ENCODE measurements around the gene MAP4K4. TPM values are rescaled to one million over a fixed set of nuclear protein-coding genes. Genes with fewer than 3 reads are reported as not detected.

Gene MAP4K4
- total RNA-seq, 4 donors from 2014 or later, result 79.3 to 104 (median 95.0) TPM

GRCh38 chr2:101766871-101767739 lies 69.6 kb downstream of the MAP4K4 start:
- no peak for TF ChIP-seq CTCF (IDR thresholded peaks at IDR 0.05; ENCODE audit: low read depth)

- TF ChIP-seq CTCF (IDR thresholded peaks at IDR 0.05; ENCODE audit: low read depth), result no peak
Measured at GRCh38 chr2:101768556-101769220, 71.2 kb downstream of the MAP4K4 start.

GRCh38 chr2:101770726-101771125 lies 73.2 kb downstream of the MAP4K4 start:
- TF ChIP-seq CTCF (IDR thresholded peaks at IDR 0.05; ENCODE audit: low read depth), result no peak

GRCh38 chr2:101771227-101771902 lies 73.9 kb downstream of the MAP4K4 start:
- no peak for TF ChIP-seq CTCF (IDR thresholded peaks at IDR 0.05; ENCODE audit: low read depth)

- TF ChIP-seq CTCF (IDR thresholded peaks at IDR 0.05; ENCODE audit: low read depth), result no peak
Measured at GRCh38 chr2:101771910-101772321, 74.4 kb downstream of the MAP4K4 start.

- TF ChIP-seq CTCF (IDR thresholded peaks at IDR 0.05; ENCODE audit: low read depth), result no peak
Measured at GRCh38 chr2:101773137-101773536, 75.6 kb downstream of the MAP4K4 start.

- no peak for TF ChIP-seq CTCF (IDR thresholded peaks at IDR 0.05; ENCODE audit: low read depth)
Measured at GRCh38 chr2:101775092-101775491, 77.6 kb downstream of the MAP4K4 start.

Measured in subcutaneous adipose tissue (tissue), 4 donors.